Fibroblast of villous mesenchyme (primary cell): Measurements from ENCODE around the gene LYSMD2. TPM values are rescaled to one million over a fixed set of nuclear protein-coding genes. Genes with fewer than 3 reads are reported as not detected.
A peak's percentile ranks its signal among the peaks of the same experiment; 100 is the strongest.

Experiments
- DNase-seq: peaks from one replicate; pipeline ENCODE4 v3.0.0-alpha.2; 2010; ENCODE audit warnings: low read depth
- H3K4me3 ChIP-seq: 2 replicates; pipeline ENCODE4 v1.5.1; 2011; ENCODE audit warnings: low read depth, mild to moderate bottlenecking, low read length
- total RNA-seq: library from RNA; depleted of rRNA; stranded (reverse); fragments of >200 nt; gene quantifications from 2 replicates; pipeline ENCODE4 v1.2.3, GENCODE V29; 2012
- TF ChIP-seq, protein P1 (sequence below): IDR thresholded peaks from 2 replicates; pipeline ENCODE4 v1.5.1; 2012; ENCODE audit warnings: low read depth, mild to moderate bottlenecking, low read length; ENCODE audit not compliant: insufficient read depth

Gene LYSMD2
- total RNA-seq, 1 donor, result 10.8 TPM

DNA sequence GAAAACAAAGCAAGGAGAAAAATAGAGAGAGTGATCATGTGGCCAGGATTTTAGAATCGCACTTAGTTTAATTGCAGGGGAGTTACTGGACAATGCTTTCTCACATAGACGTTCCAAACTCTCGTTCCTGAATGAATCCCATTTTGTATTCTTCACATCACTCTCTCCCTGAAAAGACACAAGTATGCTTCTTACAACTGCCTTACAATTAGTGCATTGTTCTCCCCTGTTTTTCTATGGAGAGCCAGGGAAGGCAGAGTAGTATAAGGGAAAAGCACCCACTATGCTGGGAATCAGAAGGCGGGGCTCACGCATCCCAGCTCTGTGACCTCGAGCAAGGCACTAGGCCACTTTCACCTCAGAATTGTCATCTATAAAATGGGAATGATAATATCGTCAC is 28.3 kb upstream of the LYSMD2 start:
- H3K4me3 ChIP-seq, result no peak overlapping the region
- TF ChIP-seq, protein P1, sequence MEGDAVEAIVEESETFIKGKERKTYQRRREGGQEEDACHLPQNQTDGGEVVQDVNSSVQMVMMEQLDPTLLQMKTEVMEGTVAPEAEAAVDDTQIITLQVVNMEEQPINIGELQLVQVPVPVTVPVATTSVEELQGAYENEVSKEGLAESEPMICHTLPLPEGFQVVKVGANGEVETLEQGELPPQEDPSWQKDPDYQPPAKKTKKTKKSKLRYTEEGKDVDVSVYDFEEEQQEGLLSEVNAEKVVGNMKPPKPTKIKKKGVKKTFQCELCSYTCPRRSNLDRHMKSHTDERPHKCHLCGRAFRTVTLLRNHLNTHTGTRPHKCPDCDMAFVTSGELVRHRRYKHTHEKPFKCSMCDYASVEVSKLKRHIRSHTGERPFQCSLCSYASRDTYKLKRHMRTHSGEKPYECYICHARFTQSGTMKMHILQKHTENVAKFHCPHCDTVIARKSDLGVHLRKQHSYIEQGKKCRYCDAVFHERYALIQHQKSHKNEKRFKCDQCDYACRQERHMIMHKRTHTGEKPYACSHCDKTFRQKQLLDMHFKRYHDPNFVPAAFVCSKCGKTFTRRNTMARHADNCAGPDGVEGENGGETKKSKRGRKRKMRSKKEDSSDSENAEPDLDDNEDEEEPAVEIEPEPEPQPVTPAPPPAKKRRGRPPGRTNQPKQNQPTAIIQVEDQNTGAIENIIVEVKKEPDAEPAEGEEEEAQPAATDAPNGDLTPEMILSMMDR, result no peak
- no peak for DNase-seq

DNA sequence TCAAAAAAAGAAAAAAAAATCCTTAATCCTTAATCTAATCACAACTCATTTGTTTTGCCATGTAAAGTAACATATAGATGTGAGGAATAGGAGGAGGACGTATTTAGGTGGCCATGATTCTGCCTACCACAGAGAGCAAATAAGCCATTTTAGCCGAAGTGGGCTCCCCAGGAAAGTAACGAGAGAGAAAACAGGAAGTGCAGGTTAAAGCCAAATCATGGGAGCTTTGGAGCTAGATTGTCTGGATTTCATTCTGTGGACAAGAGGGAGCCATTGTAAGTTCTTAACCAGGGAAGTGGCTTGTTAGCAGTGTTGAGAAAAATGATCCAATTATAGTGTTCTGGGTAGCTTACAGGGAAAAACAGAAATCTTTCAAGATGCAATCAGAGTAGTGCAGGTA is 23.4 kb upstream of the LYSMD2 start:
- no peak for DNase-seq
- TF ChIP-seq, protein P1, result no peak
- H3K4me3 ChIP-seq, result no peak overlapping the region

DNA sequence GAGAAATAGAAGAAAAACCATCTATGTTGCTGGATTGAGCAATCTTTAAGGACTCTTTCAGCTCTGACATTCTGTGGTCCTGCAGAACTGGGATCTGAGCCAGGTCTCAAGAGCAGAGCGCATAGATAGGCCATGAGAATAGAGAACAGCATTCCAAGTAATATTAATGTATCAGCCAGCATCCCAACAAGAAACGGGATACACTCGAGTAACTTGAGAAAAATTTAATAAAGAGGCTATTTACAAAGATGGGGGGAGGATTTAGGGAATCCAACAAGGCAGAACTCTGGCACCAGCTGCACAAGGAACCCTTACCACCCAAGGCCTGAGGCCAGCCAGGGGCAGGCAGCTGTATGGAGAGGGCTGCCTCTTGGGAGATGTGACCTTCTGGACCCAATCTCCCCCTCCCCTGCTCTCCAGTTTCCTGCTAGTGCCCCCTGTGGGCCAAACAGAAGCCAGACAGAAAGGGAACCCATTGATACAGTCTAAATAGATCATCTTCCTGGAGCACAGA is 22.2 kb upstream of the LYSMD2 start:
- TF ChIP-seq, protein P1, result peak; percentile 29
- peak; percentile 89 for DNase-seq
- H3K4me3 ChIP-seq, result no peak overlapping the region

DNA sequence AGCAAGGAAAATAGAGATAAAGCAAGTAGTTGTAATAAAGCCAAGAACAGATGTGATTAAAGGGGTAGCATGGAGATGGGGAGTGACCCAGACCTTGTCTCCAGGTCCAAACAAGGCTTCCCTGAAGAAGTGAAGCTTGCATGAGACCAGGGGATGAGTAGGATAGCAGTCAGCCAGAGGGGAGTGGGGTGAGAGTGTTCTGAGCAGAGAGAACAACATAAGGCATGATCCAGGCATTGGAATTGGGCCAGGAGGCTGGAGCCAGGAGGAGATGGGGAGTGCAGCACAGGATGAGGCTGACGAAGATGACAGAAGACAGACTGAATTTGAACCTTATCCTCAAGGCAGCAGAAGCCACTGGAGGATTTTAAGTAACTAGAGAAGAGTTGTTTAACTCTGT is 21.2 kb upstream of the LYSMD2 start:
- DNase-seq, result peak; percentile 55
- H3K4me3 ChIP-seq, result no peak overlapping the region
- TF ChIP-seq, protein P1, result no peak

DNA sequence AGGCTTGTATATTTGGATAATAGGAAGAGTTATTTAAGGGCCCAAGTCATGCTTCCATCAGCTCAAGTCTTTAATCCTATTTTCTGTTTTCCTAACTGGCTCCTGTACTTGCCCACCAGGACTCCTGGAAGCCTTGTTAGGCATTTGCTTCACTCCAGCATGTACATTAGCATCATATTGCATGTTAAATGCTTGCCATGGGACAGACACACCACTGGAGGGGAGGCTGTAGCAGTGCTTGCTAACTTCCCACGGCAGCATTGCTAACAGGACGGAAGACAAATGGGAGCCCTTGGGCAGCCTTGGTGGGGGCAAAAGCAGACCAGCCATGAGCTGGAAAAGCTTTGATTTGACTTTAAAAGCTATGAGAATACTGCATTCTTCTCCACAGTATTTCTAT is 20.0 kb upstream of the LYSMD2 start:
- no peak overlapping the region for H3K4me3 ChIP-seq
- no peak for DNase-seq
- TF ChIP-seq, protein P1, result no peak

DNA sequence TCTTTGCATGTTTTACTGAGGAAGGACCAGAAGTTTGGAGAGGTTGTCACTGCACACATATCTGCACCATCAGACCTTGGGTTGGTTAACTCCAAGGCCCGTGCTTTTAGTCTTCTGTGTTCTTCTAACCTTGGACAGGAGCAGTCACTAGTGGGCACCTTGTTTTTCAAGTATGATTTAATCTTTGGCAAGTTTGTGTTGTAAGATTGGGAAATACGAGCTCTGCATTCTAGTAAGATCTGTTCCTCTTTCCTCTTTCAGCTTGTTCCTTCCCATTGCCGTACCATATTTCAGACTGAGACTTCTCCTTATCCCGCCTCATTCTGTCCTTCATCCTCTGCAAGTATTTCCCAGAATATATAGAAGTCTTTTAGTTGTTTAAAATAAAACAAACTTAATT is 19.0 kb upstream of the LYSMD2 start:
- no peak for DNase-seq
- TF ChIP-seq, protein P1, result no peak
- no peak overlapping the region for H3K4me3 ChIP-seq

DNA sequence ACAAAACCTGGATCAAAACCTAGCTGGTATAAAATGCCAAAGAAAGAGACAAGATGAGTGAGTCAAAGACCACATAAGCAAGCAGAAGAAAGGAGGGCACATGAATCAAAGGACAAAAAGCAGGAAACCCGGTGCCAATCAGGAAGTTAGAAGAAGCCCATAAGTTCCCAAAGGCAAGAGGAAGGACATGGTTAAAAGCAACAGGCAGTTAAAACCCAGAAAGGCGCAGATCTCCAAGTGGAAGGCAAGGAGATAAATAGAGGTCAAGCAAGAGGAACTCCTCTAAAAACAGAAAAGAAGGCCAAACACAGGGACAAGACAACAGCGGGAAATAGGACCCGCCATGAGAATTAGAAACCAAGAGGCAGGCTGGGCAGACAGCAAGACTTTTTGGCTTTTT is 18.3 kb upstream of the LYSMD2 start:
- TF ChIP-seq, protein P1, result no peak
- no peak overlapping the region for H3K4me3 ChIP-seq
- no peak for DNase-seq
